CD4-positive, alpha-beta T cell treated with Interleukin-1 beta for 1 hour (primary cell): ENCODE results near the gene FGR.

Experiments
- DNase-seq, 2 donors: peaks; one replicate each; pipeline ENCODE4 v3.0.0-alpha.2; 2020 to 2022

Gene FGR

GRCh38 chr1:27615346-27616192 is 19.4 kb downstream of the FGR start:
- DNase-seq: no peak

DNA sequence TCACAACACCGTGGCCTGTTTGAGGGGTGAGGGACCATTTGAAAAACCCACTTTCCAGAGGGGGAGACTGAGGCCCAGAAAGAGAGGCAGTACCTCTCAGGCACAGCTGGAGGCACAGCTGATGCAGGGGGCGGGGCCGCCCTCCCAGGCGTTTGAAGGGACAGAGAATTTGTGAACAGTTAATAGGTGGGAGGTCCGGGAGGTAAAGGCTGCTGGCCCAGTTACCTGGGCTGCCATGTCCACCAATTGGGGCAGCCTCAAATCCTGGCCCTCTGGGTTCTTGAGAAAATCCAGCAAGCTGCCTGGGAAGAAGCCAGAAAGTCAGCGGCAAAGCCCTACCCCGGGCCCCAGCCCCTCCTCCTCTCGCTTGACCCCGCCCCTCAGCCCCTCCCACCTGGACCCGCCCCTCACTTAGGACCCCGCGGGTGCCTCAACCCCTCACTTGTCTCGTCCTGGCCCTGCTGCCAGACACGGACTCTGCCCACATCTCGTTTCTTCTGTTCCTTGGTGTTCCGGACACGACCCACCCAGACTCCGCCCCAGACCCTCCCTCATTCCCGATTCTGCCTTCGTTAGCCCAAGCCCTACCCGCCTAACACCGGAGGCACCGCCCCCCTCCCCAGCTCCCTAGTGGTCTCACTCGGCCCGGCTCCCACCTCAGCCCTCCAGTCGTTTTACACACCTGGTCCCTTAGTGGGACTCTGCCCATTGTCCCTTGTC is 20.2 kb downstream of the FGR start:
- no peak for DNase-seq

DNA sequence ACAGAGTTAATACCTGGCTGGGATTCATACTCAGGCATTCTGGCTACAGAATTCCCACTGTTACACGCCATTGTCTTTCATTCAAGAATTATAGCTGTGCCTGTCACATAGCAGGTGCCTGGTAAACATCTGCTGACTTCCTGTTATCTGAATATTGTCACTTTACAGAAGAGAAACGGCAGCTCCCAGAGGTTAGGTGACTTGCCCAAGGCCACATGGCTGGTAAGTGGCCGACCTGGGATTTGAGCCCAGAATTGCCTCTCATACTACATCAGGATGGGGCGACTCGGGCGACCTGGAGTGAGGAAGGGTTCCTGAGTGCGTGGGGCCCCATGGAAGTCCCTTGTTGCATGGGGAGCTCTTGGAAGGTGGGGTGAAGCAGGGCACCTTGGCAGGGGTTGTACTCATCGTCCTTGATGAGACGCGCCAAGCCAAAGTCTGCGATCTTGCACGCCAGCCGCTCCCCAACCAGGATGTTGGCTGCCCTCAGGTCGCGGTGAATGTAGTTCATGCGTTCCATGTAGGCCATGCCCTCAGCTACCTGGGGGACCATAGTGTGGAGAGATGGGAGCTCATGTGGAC is 20.9 kb downstream of the FGR start:
- no peak for DNase-seq

- no peak for DNase-seq
Observed at GRCh38 chr1:27612718-27613117, 22.3 kb downstream of the FGR start.

DNA sequence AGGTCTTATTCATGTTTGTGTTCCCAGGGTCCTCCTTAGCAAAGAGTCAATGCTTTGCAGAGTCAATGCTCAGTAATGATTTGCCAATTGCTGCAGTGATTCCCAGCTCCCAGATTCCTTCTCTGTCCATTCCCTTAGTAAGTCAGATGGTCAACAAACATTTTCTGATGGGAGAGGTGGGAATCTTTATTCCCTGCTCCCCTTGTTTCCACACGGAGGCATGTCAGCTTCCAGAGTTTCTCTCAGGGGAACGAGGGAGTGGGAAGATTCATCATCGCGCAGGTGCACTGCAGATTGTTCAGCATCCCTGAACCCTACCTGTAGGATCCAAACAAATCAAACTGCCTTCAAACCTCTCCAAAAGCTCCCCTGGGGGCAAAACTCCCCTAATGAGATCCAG is 23.5 kb downstream of the FGR start:
- DNase-seq: no peak

DNA sequence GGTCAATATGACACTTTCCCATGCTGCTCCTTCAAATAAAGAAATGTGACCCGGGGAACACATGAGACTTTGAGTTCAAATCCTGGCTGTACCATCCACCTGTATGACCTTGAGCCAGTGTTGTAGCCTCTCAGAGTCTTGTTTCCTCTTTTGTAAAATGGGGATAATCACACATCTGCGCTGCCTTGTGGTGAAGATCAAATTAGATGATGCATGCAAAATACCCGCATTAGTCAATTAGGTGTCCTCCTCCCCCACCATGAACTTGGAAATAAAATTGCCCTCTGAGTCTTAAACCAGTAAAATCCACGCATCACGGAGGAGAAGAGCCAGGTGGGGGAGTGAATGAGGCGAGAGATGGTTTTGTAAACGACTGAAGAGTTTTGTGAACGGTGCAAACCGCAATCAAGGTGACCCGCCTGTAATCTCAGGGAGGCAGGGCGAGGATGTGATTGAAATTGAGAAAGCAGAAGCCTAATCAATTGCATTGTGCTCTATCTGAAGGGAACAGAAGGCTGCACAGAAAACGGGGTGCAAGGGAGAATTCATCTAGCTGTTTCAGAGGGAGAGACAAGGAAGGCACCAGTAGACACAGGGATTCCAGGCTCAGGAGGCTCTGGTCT is 25.3 kb downstream of the FGR start:
- no peak for DNase-seq

DNA sequence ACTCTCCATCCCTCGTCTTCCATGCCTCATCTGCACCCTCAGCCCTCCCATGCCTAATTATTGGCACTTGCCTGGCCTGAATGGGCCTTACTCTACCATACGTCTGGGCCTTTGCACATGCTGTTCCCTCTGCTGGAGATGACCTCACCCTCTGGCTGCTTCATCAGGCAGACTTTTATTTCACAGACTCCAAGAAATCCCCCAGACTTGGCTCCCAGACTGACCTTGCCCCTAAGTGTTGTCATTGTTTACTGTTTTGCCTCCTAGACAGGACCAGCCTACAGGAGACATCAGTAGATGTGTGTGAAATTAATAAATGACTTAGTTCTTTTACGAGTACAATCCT is 25.8 kb downstream of the FGR start:
- no peak for DNase-seq

GRCh38 chr1:27607239-27607804 is 27.7 kb downstream of the FGR start:
- DNase-seq: no peak

DNA sequence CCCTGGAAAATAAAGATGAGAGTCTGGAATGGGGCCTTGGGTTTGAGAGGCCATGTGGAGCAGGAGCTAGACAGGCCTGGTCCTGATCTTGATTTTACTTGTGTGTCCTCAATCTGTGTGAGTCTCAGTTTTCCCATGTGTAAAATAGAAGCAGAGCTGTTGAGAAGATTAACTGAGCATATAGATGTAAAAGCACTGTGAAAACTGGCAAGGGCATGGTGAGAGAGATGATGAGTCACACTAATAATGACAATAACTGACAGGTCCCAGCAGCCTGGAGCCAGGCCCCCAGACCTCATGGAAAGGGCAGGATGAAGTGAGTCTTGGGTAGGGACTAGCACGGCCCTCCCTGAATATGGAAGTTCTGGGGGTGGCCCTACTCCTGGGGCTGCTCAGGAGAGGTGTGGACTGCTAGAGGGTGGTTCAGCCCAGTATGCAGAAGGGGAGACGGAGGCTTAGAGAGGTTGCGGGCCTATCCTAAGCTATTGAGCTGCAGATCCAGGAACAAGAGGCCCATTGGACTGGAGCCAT is 28.2 kb downstream of the FGR start:
- DNase-seq: no peak

DNA sequence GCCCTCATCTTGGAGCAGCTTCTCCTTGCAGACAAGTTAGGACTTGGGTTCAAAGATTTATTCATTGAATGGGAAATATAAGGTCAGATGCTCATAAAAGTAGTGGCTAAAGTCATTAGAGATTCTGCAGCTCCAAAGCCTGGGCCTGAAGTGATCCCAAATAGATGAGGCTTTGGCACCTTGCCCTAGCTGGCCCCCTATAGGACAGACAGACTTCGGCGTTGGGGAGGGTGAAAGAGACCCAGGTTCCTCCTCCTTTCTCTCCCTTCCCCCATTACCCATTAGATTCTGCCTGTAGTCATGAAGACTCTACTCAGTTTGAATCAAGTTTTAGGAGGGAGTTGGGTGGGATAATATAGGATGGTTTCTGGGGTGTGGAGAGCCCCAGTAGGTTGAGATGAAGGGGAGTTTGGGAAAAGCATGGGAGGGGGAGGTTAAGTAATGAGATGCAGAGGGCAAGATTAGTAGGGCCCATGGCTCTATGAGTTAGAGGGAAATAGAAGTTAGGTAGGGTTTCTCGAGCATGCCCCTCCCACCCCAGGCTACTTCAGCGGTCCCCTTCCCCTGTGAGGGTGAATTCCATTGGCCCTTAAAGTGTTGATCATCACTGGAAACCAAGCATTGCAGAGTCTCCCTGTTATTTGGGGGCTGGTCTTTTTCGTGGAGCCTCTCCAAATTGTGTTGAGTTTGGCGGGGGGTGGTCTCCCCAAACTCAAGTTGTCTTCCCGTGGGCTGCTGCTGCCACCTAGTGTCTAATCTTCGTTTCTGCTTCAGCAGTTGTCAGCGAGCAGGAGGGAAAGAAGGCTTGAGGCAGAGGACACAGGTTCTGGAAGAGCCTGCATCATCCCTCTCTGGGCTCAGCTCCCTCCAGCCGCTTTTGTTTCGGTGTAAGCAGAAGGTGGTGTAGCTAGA is 28.9 kb downstream of the FGR start:
- peak; percentile 65 to 71 for DNase-seq

DNA sequence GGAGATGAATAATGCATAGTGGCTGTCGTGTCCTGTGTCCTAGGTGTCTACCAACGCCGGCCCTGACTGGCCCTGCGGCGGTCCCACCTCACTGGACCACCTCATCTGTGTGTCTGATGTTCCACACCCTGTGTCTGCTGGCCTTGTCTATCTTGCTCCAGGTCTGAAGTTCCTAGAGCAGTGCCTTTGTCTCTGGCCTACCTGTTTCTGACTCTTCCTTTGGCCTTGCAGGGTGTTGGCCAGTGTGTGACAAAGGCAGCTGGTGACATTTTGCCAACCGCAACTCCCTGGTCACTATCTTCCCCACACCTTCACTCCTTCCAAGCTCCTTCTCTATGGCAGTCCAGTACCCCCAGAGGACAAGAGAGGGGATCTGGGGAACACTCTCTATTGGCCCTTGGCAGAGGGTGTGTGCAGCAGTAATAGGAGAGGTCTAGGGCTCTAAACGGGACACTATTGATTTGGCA is 29.7 kb downstream of the FGR start:
- no peak for DNase-seq

GRCh38 chr1:27604579-27605299 is 30.2 kb downstream of the FGR start:
- DNase-seq: no peak

DNA sequence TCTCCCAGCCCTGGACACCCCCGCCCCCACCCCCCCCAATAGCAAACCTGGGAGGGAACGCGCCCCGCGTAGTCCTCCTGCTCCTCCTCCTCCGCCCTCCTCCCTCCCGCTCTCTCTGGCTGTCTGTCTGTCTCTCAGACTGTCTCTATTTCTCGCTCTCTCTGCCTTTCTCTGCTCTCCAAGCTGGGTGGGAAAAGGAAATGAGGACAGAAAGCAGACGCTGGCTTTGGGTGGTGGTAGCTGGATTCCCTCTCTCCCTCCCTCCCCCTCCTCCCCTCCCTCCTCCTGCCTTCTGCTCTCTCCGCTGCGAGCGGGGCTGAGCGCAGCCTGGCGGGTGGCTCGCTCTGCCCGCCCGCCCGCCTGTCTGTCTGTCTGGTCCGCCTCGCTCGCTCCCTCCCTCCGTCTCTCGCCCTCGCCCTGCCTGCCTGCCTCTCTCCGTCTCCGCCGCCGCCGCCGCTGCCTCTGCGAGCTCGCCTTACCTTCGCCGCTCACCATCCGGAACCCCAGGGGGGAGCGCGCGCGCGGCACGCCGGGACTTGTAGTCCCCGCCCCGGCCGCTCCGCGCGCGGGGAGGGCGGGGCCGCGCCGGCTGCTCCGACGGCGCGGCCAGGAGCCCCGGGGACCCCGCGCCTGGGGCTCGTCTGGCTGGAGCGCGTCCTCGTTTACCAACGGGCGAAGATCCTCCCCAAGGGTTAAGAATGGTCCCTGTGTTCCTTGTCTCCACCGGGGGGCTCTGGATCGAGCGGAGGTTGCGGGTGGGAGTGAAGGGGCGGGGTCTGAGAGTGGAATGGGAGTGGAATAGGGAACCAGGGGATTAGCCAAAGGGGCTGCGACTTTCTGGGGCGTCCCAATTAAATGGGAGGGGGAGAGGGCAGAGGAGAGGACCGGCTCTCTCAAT is 31.1 kb downstream of the FGR start, which contains the start of gene AHDC1:
TSS of gene AHDC1 (minus strand) at position 464 of the 898 bp plus-strand sequence. CDS start 52,029 bp downstream, outside the sequence.
- peak; percentile 91 for DNase-seq

DNA sequence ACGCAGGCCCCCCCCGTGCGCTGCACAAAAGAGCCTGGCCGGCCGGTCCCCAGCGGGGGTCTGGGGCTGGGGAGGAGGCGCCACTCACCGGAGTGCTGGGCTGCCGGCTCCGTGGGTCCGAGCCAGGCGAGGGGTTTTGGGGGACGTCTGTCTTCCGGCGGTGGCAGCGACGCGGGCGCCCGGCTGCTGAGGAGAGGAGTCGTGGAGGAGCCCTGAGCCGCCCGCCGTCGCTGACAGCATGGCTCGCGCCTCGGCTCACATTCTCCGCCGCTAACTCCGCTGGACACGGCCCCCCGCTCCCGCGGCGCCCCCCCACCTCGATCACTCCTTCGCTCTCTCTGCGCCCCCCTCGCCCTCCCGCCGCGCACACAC is 31.7 kb downstream of the FGR start:
- no peak for DNase-seq

- DNase-seq: peak in 1 of 2 donors; percentile 40
Observed at GRCh38 chr1:27602462-27603308, 32.3 kb downstream of the FGR start.

DNA sequence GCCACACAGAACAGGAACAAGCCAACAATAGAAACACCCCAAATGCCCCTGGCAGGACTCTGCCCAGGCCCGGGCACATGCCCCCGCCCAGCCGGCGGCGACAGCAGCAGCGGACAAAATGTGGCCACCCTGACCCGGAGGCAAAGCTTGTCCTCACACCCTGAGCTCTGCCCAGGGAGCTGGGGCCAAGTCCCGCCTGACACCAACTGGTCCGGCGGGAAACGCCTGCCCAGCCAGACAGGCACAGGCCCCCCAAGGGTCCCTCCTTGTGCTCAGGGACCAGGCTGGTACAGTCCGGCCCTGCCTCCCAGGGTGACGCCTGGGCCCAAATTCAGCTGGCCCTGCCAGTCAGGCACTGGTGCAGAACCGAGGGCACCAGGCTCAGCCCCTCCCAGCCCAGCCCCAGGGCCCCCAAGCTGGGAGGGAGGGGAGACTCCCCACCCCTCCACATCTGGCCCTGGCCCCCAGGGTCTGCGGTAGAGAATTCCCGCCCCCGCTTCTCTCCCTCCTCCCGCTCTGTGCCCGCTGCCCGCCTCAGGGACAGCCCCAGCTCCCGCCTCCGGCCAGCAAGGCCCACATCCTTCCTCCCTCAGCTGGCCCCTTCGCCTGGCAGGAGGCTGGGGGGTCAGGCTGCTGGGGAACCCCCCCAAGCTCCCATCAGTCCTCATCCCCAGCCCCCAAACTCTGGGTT is 33.1 kb downstream of the FGR start:
- no peak for DNase-seq

GRCh38 chr1:27601321-27601770 is 33.6 kb downstream of the FGR start:
- DNase-seq: no peak
